ENCODE data around the gene OR51V1. TPM values are rescaled to one million over a fixed set of nuclear protein-coding genes. Genes with fewer than 3 reads are reported as not detected.

OR51V1 gene
- total RNA-seq, 6 experiments from 2014 or later, result not detected

DNA sequence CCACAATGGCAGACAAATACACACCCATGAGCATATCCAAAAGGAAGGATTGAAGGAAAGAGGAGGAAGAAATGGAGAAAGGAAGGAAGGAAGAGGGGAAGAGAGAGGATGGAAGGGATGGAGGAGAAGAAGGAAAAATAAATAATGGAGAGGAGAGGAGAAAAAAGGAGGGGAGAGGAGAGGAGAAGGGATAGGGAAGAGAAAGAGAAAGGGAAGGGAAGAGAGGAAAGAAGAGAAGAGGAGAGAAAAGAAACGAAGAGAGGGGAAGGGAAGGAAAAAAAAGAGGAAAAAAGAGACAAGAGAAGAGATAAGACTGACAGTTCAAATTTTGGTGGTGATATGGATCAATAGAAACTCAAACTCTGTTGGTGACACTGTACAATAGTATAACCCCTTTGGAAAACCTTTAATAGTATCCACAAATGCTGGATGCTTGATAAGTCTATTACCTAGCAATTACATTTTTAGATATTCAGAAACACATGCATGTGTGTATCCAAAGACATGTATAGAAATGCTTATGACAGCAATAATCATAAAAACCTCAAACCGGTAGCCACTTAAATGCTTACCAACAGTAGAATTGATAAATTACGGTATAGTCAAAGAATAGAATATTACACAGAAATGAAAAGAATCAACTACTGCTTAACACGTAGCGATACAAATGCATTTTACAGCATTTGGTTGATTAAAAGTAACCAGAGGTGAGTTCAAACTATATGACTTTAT, 35.0 kb upstream of the OR51V1 start:
- ATAC-seq (no peak), DNase-seq (no peak)
- no peaks in the 10 kb centered on the region for H3K27me3 ChIP-seq
- H3K36me3 ChIP-seq, result no peaks in the 10 kb centered on the region
- H3K4me3 ChIP-seq, result no peak overlapping the region
- WGBS (ENCODE audit: insufficient coverage, low coverage, low lambda C conversion rate, missing lambda C conversion rate), result 60% methylated on average over 5 of the region's 5 CpGs
- intact Hi-C loops (cut with DNase I), result no loop called here
- no peaks in the 10 kb centered on the region for H3K4me1 ChIP-seq
- no peak overlapping the region for H3K27ac ChIP-seq
- TF ChIP-seq POLR2A (IDR thresholded peaks at IDR 0.05), result no peak
- TF ChIP-seq, protein P1, sequence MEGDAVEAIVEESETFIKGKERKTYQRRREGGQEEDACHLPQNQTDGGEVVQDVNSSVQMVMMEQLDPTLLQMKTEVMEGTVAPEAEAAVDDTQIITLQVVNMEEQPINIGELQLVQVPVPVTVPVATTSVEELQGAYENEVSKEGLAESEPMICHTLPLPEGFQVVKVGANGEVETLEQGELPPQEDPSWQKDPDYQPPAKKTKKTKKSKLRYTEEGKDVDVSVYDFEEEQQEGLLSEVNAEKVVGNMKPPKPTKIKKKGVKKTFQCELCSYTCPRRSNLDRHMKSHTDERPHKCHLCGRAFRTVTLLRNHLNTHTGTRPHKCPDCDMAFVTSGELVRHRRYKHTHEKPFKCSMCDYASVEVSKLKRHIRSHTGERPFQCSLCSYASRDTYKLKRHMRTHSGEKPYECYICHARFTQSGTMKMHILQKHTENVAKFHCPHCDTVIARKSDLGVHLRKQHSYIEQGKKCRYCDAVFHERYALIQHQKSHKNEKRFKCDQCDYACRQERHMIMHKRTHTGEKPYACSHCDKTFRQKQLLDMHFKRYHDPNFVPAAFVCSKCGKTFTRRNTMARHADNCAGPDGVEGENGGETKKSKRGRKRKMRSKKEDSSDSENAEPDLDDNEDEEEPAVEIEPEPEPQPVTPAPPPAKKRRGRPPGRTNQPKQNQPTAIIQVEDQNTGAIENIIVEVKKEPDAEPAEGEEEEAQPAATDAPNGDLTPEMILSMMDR (IDR thresholded peaks at IDR 0.05), result no peak
- H3K9me3 ChIP-seq, result no peaks in the 10 kb centered on the region

DNA sequence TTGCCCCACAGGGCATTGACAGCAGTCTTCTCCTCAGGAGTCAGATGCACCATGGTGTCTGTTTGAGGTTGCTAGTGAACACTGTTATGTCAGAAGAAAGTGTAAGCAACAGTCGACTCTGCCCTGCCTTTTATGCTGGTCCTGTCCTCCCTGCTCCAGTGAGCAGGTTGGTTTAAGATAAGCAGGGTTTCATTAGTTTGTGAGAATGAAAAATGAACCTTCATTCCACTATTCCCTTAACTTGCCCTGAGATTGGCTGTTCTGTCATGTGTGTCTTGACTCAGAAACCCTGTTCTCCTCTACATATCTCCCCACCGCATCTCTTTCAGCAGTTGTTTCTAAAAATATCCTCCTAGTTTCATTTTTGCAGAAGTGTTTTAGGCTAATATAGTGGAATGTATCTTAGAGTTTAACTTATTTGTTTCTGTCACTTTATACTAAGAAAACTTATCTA, 33.9 kb upstream of the OR51V1 start, which contains the start of gene HBD:
HBD (minus strand) TSS at position 103 of the 454 bp plus-strand sequence; CDS start at position 53, 50 bp downstream.
- H3K27me3 ChIP-seq, result no peaks in the 10 kb centered on the region
- H3K9me3 ChIP-seq, result no peaks in the 10 kb centered on the region
- H3K36me3 ChIP-seq, result no peaks in the 10 kb centered on the region
- no peak for ATAC-seq
- no peak within 1 kb of the TSS for H3K4me3 ChIP-seq
- intact Hi-C loops (cut with DNase I), result no loop called here
- no peaks in the 10 kb centered on the region for H3K4me1 ChIP-seq
- no peak for TF ChIP-seq POLR2A (IDR thresholded peaks at IDR 0.05)
- TF ChIP-seq, protein P1 (IDR thresholded peaks at IDR 0.05), result no peak
- 51% methylated on average over 2 of the region's 2 CpGs for WGBS (ENCODE audit: insufficient coverage, low coverage, low lambda C conversion rate, missing lambda C conversion rate)
- no peak within 1 kb of the TSS for H3K27ac ChIP-seq
- DNase-seq, result no peak

DNA sequence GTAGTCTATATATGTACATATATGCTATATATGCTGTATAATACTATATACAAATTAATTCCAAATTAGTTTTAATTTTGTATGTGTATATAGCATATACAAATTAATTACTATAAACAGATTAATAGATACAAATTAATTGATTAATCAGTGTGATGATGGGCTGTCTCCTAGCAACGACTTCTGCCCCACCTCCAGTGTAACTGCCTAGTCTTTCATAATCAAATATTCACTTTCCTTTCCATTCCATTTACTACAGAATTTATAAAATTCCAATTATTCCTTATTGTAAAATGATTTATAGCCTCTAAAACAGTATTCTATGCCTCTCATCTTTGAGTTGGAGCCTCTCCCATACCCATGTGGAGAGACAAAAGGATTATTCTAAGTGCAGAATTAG, 32.8 kb upstream of the OR51V1 start:
- DNase-seq, result no peak
- H3K27ac ChIP-seq, result no peak overlapping the region
- H3K36me3 ChIP-seq, result no peaks in the 10 kb centered on the region
- no peak overlapping the region for H3K4me3 ChIP-seq
- H3K9me3 ChIP-seq, result no peaks in the 10 kb centered on the region
- ATAC-seq, result no peak
- 40% methylated on average over 1 of the region's 1 CpG for WGBS (ENCODE audit: insufficient coverage, low coverage, low lambda C conversion rate, missing lambda C conversion rate)
- no peaks in the 10 kb centered on the region for H3K4me1 ChIP-seq
- no peaks in the 10 kb centered on the region for H3K27me3 ChIP-seq
- intact Hi-C loops (cut with DNase I), result no loop called here
- TF ChIP-seq, protein P1 (IDR thresholded peaks at IDR 0.05), result no peak
- TF ChIP-seq POLR2A (IDR thresholded peaks at IDR 0.05), result no peak

DNA sequence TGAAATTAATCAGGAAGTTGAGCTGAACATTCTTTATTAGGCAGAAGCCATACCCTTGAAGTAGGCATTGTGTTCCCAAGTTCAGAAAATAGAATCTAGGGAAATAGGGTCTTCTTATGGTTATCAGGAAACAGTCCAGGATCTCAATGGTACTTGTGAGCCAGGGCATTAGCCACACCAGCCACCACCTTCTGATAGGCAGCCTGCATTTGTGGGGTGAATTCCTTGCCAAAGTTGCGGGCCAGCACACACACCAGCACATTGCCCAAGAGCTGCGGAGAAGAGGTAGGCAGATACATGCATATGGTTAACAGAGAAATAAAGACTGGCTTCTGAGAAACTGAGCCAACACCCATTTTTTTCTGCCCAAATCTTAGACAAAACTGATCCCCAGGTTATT, 32.3 kb upstream of the OR51V1 start:
- 89% methylated on average over 1 of the region's 2 CpGs for WGBS (ENCODE audit: insufficient coverage, low coverage, low lambda C conversion rate, missing lambda C conversion rate)
- no peak for DNase-seq

More for the DNA sequence above, 32.3 kb upstream of the OR51V1 start:
- TF ChIP-seq POLR2A (IDR thresholded peaks at IDR 0.05), result no peak
- TF ChIP-seq, protein P1 (IDR thresholded peaks at IDR 0.05), result no peak
- intact Hi-C loops (cut with DNase I), result no loop called here
- ATAC-seq, result no peak
- H3K4me1 ChIP-seq, result no peaks in the 10 kb centered on the region
- H3K27ac ChIP-seq, result no peak overlapping the region
- no peak overlapping the region for H3K4me3 ChIP-seq
- H3K27me3 ChIP-seq, result no peaks in the 10 kb centered on the region
- H3K9me3 ChIP-seq, result no peaks in the 10 kb centered on the region
- H3K36me3 ChIP-seq, result no peaks in the 10 kb centered on the region
